ENCODE results near the gene VPS29.

The VPS29 gene

DNA sequence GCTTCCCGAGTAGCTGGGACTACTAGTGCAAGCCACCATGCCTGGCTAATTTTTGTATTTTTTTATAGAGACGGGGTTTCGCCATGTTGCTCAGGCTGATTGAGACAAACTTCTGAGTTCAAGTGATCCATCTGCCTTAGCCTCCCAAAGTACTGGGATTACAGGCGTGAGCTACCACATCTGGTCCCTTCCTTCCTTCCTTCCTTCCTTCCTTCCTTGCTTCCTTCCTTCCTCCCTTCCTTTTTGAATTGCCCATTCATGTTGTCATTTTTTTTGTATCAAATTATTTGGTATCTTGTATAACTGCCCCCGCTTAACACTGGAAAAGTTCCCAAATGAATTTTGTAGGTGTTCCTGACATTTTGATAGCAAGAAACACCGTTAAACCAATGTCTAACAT lies 11.9 kb upstream of the VPS29 start:
- Histone ChIP-seq H2BK5ac (ENCODE audit: low read length) (no peak overlapping the region), H4K8ac (ENCODE audit: low read depth, low read length) (no peak overlapping the region), H3K36me3 (replicated peaks in 1 of 2; ENCODE audit: control insufficient read depth in 2 of 2, insufficient read depth in 2 of 2, low read length in 2 of 2) (no peaks in the 10 kb centered on the region), H3K4me2 (ENCODE audit: insufficient read depth, low read length, poor library complexity, severe bottlenecking) (no peak overlapping the region), H3K27ac (replicated peaks; ENCODE audit: low read length) (no peak overlapping the region), H3K9me3 (replicated peaks in 1 of 2; ENCODE audit: control insufficient read depth in 2 of 2, insufficient read depth in 1 of 2, low read depth in 1 of 2, low read length in 2 of 2) (no peaks in the 10 kb centered on the region), H2AFZ (ENCODE audit: low read length) (no peak overlapping the region), H3K23ac (ENCODE audit: low read depth, low read length, poor library complexity) (no peak overlapping the region), H3K9ac (ENCODE audit: low read depth, low read length, poor library complexity) (no peak overlapping the region), H3K4ac (ENCODE audit: low read length) (no peak overlapping the region), H4K91ac (ENCODE audit: low read depth, low read length, poor library complexity) (no peak overlapping the region), H2AK5ac (ENCODE audit: low read depth, low read length) (no peak overlapping the region), H2BK12ac (ENCODE audit: low read length) (no peak overlapping the region), H3K18ac (ENCODE audit: low read length) (no peak overlapping the region), H3K4me1 (ENCODE audit: control insufficient read depth in 2 of 2, insufficient read depth in 1 of 2, low read depth in 1 of 2, low read length in 2 of 2) (no peaks in the 10 kb centered on the region), H3K14ac (ENCODE audit: low read length) (no peak overlapping the region), H2BK120ac (ENCODE audit: low read depth, low read length) (no peak overlapping the region), H3K27me3 (ENCODE audit: control insufficient read depth in 3 of 3, insufficient read depth in 3 of 3, low read depth in 1 of 3, low read length in 3 of 3) (peaks cover 0 to 7% (median 0%) of the 10 kb centered on the region in 3 experiments), H3K4me3 (ENCODE audit: low read length in 2 of 2) (no peak overlapping the region), H3K79me1 (ENCODE audit: low read depth, low read length) (no peaks in the 10 kb centered on the region), H2BK15ac (ENCODE audit: low read length) (no peak overlapping the region)
- WGBS, 2 donors (ENCODE audit: extremely low coverage in 2 of 2, insufficient read length in 2 of 2, insufficient replicate concordance in 1 of 2) = no CpG with 5 or more reads among the region's 6 CpGs
- DNase-seq (ENCODE audit: low spot score) = no peak

DNA sequence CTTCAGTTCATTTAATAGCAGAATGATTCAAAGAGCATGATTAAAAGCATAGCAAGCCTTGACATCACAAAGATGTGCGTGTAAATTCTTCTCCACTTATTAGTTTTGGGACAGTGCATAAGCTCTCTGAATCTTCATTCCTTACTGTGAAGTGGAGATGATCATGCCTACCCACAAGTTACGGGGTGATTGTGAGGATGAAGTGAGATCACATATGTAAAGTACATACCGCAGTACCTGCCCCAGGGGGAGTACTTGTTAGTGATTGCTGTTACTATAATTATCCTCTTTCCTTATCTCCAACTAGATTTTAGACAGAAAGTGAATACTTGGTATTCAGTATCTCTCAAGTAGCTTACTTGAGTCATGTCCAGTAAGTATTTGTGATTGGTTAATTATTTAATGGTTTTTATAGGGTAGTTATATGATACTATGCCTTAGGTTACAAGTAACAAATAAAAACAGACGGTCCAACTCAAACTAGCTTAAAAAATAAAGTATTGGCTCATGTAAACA lies 6.2 kb upstream of the VPS29 start:
- no peak overlapping the region for H2BK15ac ChIP-seq (ENCODE audit: low read length)
- H2BK12ac ChIP-seq (ENCODE audit: low read length) = no peak overlapping the region
- H3K79me1 ChIP-seq (ENCODE audit: low read depth, low read length) = no peaks in the 10 kb centered on the region
- H4K91ac ChIP-seq (ENCODE audit: low read depth, low read length, poor library complexity) = no peak overlapping the region
- no peak overlapping the region for H3K9ac ChIP-seq (ENCODE audit: low read depth, low read length, poor library complexity)
- no peak overlapping the region for H2AK5ac ChIP-seq (ENCODE audit: low read depth, low read length)
- H3K27me3 ChIP-seq (ENCODE audit: control insufficient read depth in 3 of 3, insufficient read depth in 3 of 3, low read depth in 1 of 3, low read length in 3 of 3) = no peaks in the 10 kb centered on the region
- no peak overlapping the region for H2BK120ac ChIP-seq (ENCODE audit: low read depth, low read length)
- no peak overlapping the region for H3K27ac ChIP-seq (replicated peaks; ENCODE audit: low read length)
- H2AFZ ChIP-seq (ENCODE audit: low read length) = no peak overlapping the region
- H3K36me3 ChIP-seq (replicated peaks in 1 of 2; ENCODE audit: control insufficient read depth in 2 of 2, insufficient read depth in 2 of 2, low read length in 2 of 2) = no peaks in the 10 kb centered on the region
- H2BK5ac ChIP-seq (ENCODE audit: low read length) = no peak overlapping the region
- H3K4ac ChIP-seq (ENCODE audit: low read length) = no peak overlapping the region
- H3K18ac ChIP-seq (ENCODE audit: low read length) = no peak overlapping the region
- H3K9me3 ChIP-seq (replicated peaks in 1 of 2; ENCODE audit: control insufficient read depth in 2 of 2, insufficient read depth in 1 of 2, low read depth in 1 of 2, low read length in 2 of 2) = no peaks in the 10 kb centered on the region
- H3K23ac ChIP-seq (ENCODE audit: low read depth, low read length, poor library complexity) = no peak overlapping the region
- no peak overlapping the region for H3K4me3 ChIP-seq (ENCODE audit: low read length in 2 of 2)
- H4K8ac ChIP-seq (ENCODE audit: low read depth, low read length) = no peak overlapping the region
- DNase-seq (ENCODE audit: low spot score) = no peak
- H3K4me2 ChIP-seq (ENCODE audit: insufficient read depth, low read length, poor library complexity, severe bottlenecking) = no peak overlapping the region
- WGBS, 2 donors (ENCODE audit: extremely low coverage in 2 of 2, insufficient read length in 2 of 2, insufficient replicate concordance in 1 of 2) = no CpG with 5 or more reads among the region's 4 CpGs
- H3K4me1 ChIP-seq (ENCODE audit: control insufficient read depth in 2 of 2, insufficient read depth in 1 of 2, low read depth in 1 of 2, low read length in 2 of 2) = no peaks in the 10 kb centered on the region
- H3K14ac ChIP-seq (ENCODE audit: low read length) = no peak overlapping the region

DNA sequence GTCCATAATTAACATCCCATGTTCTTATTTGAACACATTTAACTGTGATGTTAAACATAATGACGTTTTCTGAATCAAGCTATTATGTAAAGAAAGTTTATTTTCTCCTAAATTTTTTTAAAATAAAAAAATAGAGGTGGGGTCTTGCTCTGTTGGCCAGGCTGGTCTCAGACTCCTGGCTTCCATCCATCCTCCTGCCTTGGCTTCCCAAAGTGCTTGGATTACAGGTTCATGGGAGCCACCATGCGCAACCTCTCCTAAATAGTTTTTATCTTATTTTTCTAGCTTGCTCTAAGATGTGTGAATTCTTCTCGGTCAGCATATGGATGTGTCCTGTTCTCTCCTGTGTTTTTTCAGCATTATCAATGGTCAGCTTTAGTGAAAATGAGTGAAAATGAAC lies 3.4 kb upstream of the VPS29 start:
- Histone ChIP-seq H3K23ac (ENCODE audit: low read depth, low read length, poor library complexity) (no peak overlapping the region), H3K36me3 (replicated peaks in 1 of 2; ENCODE audit: control insufficient read depth in 2 of 2, insufficient read depth in 2 of 2, low read length in 2 of 2) (no peaks in the 10 kb centered on the region), H2AK5ac (ENCODE audit: low read depth, low read length) (no peak overlapping the region), H2BK15ac (ENCODE audit: low read length) (no peak overlapping the region), H3K27me3 (ENCODE audit: control insufficient read depth in 3 of 3, insufficient read depth in 3 of 3, low read depth in 1 of 3, low read length in 3 of 3) (no peaks in the 10 kb centered on the region), H2BK5ac (ENCODE audit: low read length) (no peak overlapping the region), H3K14ac (ENCODE audit: low read length) (no peak overlapping the region), H3K79me1 (ENCODE audit: low read depth, low read length) (no peaks in the 10 kb centered on the region), H2AFZ (ENCODE audit: low read length) (no peak overlapping the region), H2BK12ac (ENCODE audit: low read length) (no peak overlapping the region), H3K4ac (ENCODE audit: low read length) (no peak overlapping the region), H3K27ac (replicated peaks; ENCODE audit: low read length) (no peak overlapping the region), H3K4me2 (ENCODE audit: insufficient read depth, low read length, poor library complexity, severe bottlenecking) (no peak overlapping the region), H3K9ac (ENCODE audit: low read depth, low read length, poor library complexity) (no peak overlapping the region), H2BK120ac (ENCODE audit: low read depth, low read length) (no peak overlapping the region), H3K4me1 (ENCODE audit: control insufficient read depth in 2 of 2, insufficient read depth in 1 of 2, low read depth in 1 of 2, low read length in 2 of 2) (peaks cover 0 to 4% of the 10 kb centered on the region in 2 donors), H3K4me3 (ENCODE audit: low read length in 2 of 2) (no peak overlapping the region), H4K91ac (ENCODE audit: low read depth, low read length, poor library complexity) (no peak overlapping the region), H3K18ac (ENCODE audit: low read length) (no peak overlapping the region), H4K8ac (ENCODE audit: low read depth, low read length) (no peak overlapping the region), H3K9me3 (replicated peaks in 1 of 2; ENCODE audit: control insufficient read depth in 2 of 2, insufficient read depth in 1 of 2, low read depth in 1 of 2, low read length in 2 of 2) (peaks cover 3 to 4% of the 10 kb centered on the region in 2 donors)
- WGBS, 2 donors (ENCODE audit: extremely low coverage in 2 of 2, insufficient read length in 2 of 2, insufficient replicate concordance in 1 of 2) = no CpG with 5 or more reads among the region's 3 CpGs
- DNase-seq (ENCODE audit: low spot score) = no peak

DNA sequence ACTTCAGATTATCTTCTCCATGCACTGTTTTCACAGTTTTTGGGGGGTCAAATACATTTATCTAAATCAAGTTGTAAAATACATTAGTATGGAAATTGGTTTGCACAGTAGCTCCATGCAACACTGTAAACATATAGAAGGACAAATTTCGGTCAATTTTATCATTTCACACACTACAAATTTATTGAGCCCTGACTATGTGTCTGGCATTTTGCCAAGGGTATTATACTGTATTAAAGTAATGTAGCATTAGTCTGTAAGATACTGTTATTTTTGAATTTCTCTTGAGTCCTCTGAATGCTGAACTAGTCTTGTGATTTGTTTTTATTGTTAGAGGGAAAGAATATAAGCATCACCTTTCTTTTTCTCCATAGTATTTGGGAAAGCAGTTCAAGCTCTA lies 1.5 kb upstream of the VPS29 start:
- Histone ChIP-seq H3K9ac (ENCODE audit: low read depth, low read length, poor library complexity) (no peak overlapping the region), H3K4ac (ENCODE audit: low read length) (no peak overlapping the region), H3K27ac (replicated peaks; ENCODE audit: low read length) (no peak overlapping the region), H3K36me3 (replicated peaks in 1 of 2; ENCODE audit: control insufficient read depth in 2 of 2, insufficient read depth in 2 of 2, low read length in 2 of 2) (peaks cover 0 to 15% of the 10 kb centered on the region in 2 donors), H3K4me3 (ENCODE audit: low read length in 2 of 2) (no peak overlapping the region), H2BK15ac (ENCODE audit: low read length) (no peak overlapping the region), H3K27me3 (ENCODE audit: control insufficient read depth in 3 of 3, insufficient read depth in 3 of 3, low read depth in 1 of 3, low read length in 3 of 3) (no peaks in the 10 kb centered on the region), H2AFZ (ENCODE audit: low read length) (no peak overlapping the region), H2BK12ac (ENCODE audit: low read length) (no peak overlapping the region), H3K4me2 (ENCODE audit: insufficient read depth, low read length, poor library complexity, severe bottlenecking) (no peak overlapping the region), H2BK120ac (ENCODE audit: low read depth, low read length) (no peak overlapping the region), H3K23ac (ENCODE audit: low read depth, low read length, poor library complexity) (no peak overlapping the region), H3K18ac (ENCODE audit: low read length) (no peak overlapping the region), H2BK5ac (ENCODE audit: low read length) (no peak overlapping the region), H3K9me3 (replicated peaks in 1 of 2; ENCODE audit: control insufficient read depth in 2 of 2, insufficient read depth in 1 of 2, low read depth in 1 of 2, low read length in 2 of 2) (peaks cover 3 to 4% of the 10 kb centered on the region in 2 donors), H3K79me1 (ENCODE audit: low read depth, low read length) (no peaks in the 10 kb centered on the region), H3K4me1 (ENCODE audit: control insufficient read depth in 2 of 2, insufficient read depth in 1 of 2, low read depth in 1 of 2, low read length in 2 of 2) (peaks cover 0 to 4% of the 10 kb centered on the region in 2 donors), H2AK5ac (ENCODE audit: low read depth, low read length) (no peak overlapping the region), H4K8ac (ENCODE audit: low read depth, low read length) (no peak overlapping the region), H4K91ac (ENCODE audit: low read depth, low read length, poor library complexity) (no peak overlapping the region), H3K14ac (ENCODE audit: low read length) (no peak overlapping the region)
- WGBS, 2 donors (ENCODE audit: extremely low coverage in 2 of 2, insufficient read length in 2 of 2, insufficient replicate concordance in 1 of 2) = no CpG with 5 or more reads among the region's 1 CpG
- DNase-seq (ENCODE audit: low spot score) = no peak

Measured in neuronal stem cell (in vitro differentiated cells).